GM19035 (cell line): ENCODE measurements around the gene HOMER2.
"Not testable (repeated sequence)": the region's sequence is repeated elsewhere in the genome, so short reads cannot be mapped to it uniquely, and the experiment has no call there.

Source experiments
- ATAC-seq: cut with Tn5 transposase; IDR thresholded peaks from one replicate; pipeline ENCODE4 v1.9.1; 2021; ENCODE audit not compliant: unreplicated experiment

The HOMER2 gene

GRCh38 chr15:82966671-82967071, 14.2 kb upstream of the HOMER2 start:
- peak; percentile 87 for ATAC-seq

DNA sequence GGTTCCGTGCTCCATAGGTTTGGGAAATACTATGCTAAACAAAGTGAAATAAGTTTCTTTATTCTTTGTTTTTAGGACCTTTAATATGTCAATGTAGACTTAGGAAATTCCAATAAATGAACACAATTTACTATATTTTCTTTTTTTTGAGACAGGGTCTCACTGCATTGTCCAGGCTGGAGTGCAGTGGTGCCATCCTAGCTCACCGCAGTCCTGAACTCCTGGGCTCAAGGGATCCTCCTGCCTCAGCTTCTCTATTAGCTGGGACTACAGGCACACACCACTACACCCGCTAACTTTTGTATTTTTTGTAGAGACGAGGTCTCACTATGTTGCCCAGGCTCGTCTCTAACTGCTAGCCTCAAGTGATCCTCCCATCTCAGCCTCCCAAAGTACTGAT, 12.4 kb upstream of the HOMER2 start:
- ATAC-seq: no peak

- ATAC-seq: no peak
Observed at GRCh38 chr15:82963471-82964341, 11.2 kb upstream of the HOMER2 start.

GRCh38 chr15:82960766-82961165, 8.2 kb upstream of the HOMER2 start:
- no peak for ATAC-seq

- ATAC-seq: no peak
Observed at GRCh38 chr15:82959423-82959822, 6.9 kb upstream of the HOMER2 start.

GRCh38 chr15:82958638-82959037, 6.1 kb upstream of the HOMER2 start:
- no peak for ATAC-seq

DNA sequence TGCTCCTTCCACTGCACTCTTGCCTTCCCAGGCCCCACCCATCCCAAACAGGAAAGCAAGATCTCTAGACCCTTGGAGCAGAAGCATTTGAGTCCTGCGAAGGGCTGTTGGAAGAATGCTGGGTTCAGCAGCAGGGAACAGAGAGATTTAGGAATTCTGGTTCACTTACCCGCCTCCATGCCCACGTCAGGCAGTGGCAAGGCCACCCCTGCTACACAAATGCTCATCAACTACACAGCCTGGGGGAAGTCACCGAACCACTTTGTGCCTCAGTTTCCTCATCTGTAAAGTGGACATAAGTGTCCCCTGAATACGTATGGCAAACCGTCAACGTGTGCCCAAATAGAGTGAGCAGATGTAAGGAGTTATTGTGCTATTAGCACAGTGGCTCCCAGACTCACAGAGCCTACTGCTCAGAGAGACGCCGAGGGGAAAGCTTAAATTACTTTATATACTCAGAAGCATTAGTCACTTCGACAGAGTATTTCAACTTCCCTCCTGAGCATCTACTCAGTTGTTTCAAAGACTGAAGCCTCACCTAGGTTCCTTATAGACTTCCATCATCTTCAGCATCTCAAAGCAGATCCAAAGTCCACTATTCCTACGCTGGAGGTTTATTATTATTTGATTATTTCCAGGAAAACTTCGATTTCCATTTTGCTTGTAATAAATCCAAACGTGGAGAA, 905 bp downstream of the HOMER2 start:
- ATAC-seq: no peak

DNA sequence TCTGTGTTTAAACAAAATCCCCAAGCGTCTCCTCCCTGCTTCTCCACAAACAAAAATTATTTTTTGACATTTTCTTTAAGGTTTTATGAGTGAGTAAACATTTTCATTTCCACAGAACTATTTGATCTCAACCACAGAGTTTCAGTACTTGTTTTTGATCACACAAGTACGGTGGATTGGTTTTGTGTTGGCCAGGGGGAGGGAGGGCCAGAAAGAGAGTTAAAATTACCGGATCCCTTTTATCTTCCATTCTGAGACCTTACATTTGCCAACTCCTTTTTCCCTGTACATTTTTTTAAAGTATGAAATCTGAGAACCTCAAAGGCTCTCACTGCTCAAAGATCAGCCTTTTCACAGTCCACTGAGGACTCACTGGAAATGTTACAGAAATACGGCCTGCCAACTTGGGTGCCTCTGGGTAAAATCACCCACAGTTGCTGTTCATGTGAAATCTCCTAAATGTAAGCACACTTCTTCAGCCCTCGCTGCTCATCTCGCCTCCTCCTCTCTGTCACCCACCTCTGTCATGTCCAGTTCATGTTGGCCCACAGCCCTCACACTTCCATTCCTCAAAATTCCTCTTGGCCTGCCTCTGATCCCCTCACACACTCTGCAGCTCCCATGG, 1.7 kb downstream of the HOMER2 start:
- ATAC-seq: peak; percentile 61

DNA sequence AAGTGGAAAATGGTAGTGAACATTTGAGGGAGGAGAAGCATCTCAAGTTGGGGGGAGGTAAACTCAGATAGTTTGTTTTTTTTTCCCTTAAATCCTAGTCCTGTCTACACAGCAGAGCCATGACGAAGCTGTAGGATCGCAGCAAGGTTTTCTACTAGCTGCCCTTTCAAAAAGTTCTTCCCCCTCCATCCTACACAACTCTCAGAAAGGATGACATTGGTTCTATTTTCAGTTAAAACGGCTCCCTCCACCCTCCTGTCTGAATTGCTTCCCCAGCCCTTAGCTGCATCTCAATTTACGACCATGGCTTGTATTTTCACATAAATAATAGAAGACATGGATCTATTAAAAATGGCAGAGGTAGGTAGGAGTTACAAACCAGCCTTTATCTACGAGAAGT, 2.2 kb downstream of the HOMER2 start:
- no peak for ATAC-seq

DNA sequence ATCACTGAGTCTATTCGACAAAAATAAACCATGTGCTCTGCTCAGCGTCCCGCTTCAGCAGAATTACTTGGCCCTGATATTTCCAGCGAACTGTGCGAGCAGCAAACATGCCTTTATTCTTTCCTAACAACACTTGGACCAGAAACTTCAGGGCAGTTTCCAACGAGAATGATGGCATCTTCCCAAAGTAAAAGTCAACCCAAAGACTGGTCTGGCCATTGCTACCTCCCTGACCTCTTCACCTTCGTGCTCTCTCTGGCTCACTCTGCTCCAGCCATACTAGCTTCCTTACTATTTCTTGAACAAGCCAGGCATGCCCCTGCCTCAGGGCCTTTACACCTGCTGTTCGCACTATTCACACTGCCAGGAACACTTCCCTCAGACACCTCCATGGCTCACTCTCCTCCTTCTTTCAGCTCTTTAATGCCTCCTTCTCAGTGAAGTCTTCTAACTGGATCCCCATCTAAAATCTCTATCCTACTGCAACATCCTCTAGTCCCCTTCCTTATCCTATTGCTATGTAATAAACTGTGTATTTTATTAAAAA, 6.3 kb downstream of the HOMER2 start:
- no peak for ATAC-seq

- ATAC-seq: no peak
Observed at GRCh38 chr15:82945326-82945725, 7.2 kb downstream of the HOMER2 start.

GRCh38 chr15:82944821-82945220, 7.7 kb downstream of the HOMER2 start:
- ATAC-seq: no peak

- no peak for ATAC-seq
Observed at GRCh38 chr15:82944056-82944455, 8.5 kb downstream of the HOMER2 start.

GRCh38 chr15:82943176-82943575, 9.3 kb downstream of the HOMER2 start:
- no peak for ATAC-seq

DNA sequence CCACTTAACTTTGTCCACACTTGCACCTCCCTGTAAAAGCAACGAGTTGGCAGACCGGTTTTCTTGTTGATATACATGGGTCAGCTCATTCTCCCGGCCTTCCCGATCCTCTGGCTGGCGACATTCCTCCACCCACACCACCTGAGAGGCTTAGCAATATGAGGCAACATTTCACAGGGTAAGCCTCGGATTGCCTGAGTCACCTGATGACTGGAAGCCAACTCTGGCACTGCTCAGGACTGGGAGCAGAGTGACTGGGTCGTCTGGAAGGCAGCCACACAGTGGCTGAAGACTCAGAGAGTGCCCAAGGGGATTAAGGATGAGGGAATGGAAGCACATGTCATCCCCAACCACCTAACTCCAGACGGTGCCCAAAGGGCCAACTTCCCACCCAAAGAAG, 9.8 kb downstream of the HOMER2 start:
- ATAC-seq: no peak

DNA sequence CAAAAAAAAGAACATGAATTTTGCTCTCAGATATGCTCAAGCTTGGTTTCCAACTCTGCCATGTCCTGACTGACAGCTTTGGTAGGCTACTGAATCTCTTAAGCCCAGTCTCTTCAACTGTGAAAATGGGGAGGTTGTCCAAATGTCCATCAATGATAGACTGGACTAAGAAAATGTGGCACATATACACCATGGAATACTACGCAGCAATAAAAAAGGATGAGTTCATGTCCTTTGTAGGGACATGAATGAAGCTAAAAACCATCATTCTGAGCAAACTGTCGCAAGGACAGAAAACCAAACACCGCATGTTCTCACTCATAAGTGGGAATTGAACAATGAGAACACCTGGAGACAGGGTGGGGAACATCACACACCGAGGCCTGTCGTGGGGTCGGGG, 12.8 kb downstream of the HOMER2 start:
- ATAC-seq: not testable (repeated sequence)

DNA sequence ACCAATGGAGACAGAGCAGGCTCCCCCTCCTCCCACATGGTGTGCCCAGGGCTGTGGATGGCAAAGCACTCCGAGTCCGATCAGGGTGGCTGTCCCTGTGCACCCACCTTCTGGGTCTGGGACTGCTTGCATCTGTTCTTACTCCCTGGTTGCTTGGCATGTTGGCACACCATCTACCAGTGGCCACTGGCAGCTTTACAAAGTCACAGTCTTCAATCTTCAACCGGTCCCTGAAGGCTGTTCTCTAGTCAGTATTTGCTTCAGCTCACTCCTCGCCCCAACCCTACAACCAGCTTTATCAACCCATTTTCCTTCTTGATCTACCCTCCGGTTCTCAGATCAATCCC, 14.8 kb downstream of the HOMER2 start:
- ATAC-seq: no peak

- no peak for ATAC-seq
Observed at GRCh38 chr15:82936966-82937711, 15.4 kb downstream of the HOMER2 start.

DNA sequence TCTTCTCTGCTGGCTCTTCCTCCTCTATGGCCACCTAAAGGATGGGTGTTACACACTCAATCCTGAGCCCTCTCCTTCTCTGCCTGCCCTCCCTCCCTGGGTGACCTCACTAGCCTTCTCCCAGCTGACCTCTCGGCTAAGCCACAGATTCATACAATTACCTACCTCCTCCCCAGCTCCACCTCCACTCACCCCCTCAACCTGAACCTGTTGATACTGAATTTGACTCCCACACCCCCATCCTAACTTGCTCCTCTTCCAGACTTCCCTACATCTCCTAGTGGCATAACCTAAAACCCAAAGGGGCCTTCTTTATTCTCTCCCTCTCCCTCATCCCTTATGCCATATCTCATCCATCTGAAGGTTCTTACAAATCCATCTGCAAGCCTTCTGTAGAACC, 17.1 kb downstream of the HOMER2 start:
- no peak for ATAC-seq

- ATAC-seq: no peak
Observed at GRCh38 chr15:82934100-82934880, 18.2 kb downstream of the HOMER2 start.
